GM12878 (cell line): ENCODE measurements around the gene FRMD8.

Source experiments
- BHLHE40 ChIP-seq, 2 experiments: fragments of 450-650 bp in 1 of 2; IDR thresholded peaks; 2 replicates each; pipeline ENCODE4 v1.6.1; 2011 to 2017; ENCODE audit warnings: low read depth in 2 of 2, borderline replicate concordance in 1 of 2, improper control_type of control experiment in 1 of 2, low read length in 1 of 2, mild to moderate bottlenecking in 1 of 2
- EP300 ChIP-seq, 2 experiments: fragments of 150-350 bp in 1 of 2; IDR thresholded peaks; 2 replicates each; pipeline ENCODE4 v1.6.1; 2011 to 2012; ENCODE audit warnings: low read depth in 2 of 2, low read length in 2 of 2, borderline replicate concordance in 1 of 2, improper control_type of control experiment in 1 of 2, inconsistent platforms in 1 of 2; ENCODE audit not compliant: control insufficient read depth in 1 of 2
- FOS ChIP-seq: IDR thresholded peaks from 3 replicates; pipeline ENCODE4 v1.6.1; 2011; ENCODE audit warnings: borderline replicate concordance; ENCODE audit not compliant: insufficient read length; ENCODE audit errors: extremely low read depth
- POLR2A ChIP-seq: IDR thresholded peaks from 2 replicates; pipeline ENCODE4 v1.6.1; 2011; ENCODE audit warnings: low read depth, mild to moderate bottlenecking, low read length
- SMC3 ChIP-seq: IDR thresholded peaks from 2 replicates; pipeline ENCODE4 v1.6.1; 2011; ENCODE audit warnings: low read length, improper control_type of control experiment, borderline replicate concordance
- TAF1 ChIP-seq: IDR thresholded peaks from 2 replicates; pipeline ENCODE4 v1.6.1; 2011; ENCODE audit warnings: mild to moderate bottlenecking, low read depth, low read length, borderline replicate concordance
- ZZZ3 ChIP-seq: IDR thresholded peaks from 2 replicates; pipeline ENCODE4 v1.6.1; 2011; ENCODE audit warnings: low read depth; ENCODE audit not compliant: control insufficient read depth, insufficient read length
- TF ChIP-seq, protein P1 (sequence below), 3 experiments: IDR thresholded peaks in 2 of 3; conservative IDR thresholded peaks in 1 of 3; 2 replicates each; pipeline ENCODE4 v1.5.1; 2011; ENCODE audit warnings: low read depth in 3 of 3, low read length in 3 of 3, mild to moderate bottlenecking in 3 of 3, control low read depth in 2 of 3, moderate library complexity in 2 of 3, inconsistent platforms in 1 of 3, mixed read lengths in 1 of 3; ENCODE audit not compliant: control insufficient read depth in 2 of 3, insufficient read depth in 1 of 3; ENCODE audit errors: extremely low read depth in 1 of 3

DNA sequence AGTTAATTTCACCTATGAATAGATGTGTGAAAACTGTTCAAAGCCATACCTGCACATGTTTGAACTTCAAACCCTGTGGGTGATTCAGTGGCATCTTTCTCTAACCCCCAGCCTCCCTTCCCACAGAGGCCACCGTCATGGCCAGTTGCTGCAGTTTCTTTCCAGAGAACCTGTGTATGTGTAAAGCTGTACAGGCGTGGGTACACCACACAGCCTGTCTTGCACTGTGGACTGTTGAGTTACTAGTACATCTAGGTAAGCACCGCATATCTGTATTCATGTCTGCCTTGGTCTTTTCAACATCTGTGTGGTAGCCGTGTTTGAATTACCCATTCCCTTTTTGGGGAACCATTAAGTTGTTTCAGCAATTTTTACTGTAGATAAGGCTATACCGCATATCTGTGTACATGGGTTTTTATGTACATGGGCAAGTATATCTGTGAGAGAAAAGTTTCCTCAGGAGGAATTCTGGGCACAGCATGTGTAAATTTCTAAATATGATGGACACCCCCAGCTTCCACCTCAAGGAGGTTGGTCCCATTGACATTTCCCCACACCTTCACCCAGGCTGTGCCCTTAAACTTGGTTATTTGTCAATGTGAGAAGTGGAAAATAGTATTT lies 50.1 kb downstream of the FRMD8 start:
- TF ChIP-seq, protein P1, sequence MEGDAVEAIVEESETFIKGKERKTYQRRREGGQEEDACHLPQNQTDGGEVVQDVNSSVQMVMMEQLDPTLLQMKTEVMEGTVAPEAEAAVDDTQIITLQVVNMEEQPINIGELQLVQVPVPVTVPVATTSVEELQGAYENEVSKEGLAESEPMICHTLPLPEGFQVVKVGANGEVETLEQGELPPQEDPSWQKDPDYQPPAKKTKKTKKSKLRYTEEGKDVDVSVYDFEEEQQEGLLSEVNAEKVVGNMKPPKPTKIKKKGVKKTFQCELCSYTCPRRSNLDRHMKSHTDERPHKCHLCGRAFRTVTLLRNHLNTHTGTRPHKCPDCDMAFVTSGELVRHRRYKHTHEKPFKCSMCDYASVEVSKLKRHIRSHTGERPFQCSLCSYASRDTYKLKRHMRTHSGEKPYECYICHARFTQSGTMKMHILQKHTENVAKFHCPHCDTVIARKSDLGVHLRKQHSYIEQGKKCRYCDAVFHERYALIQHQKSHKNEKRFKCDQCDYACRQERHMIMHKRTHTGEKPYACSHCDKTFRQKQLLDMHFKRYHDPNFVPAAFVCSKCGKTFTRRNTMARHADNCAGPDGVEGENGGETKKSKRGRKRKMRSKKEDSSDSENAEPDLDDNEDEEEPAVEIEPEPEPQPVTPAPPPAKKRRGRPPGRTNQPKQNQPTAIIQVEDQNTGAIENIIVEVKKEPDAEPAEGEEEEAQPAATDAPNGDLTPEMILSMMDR (IDR thresholded peaks at IDR 0.05 in 2 of 3, conservative IDR thresholded peaks at IDR 0.05 in 1 of 3; ENCODE audit: control insufficient read depth in 2 of 3, extremely low read depth in 1 of 3, insufficient read depth in 1 of 3, low read depth in 3 of 3, low read length in 3 of 3), result no peak
- TF ChIP-seq POLR2A (peak; percentile 62; the same call in 1 of the 2 replicates), SMC3 (no peak), BHLHE40 (IDR thresholded peaks at IDR 0.05; ENCODE audit: borderline replicate concordance in 1 of 2, low read depth in 2 of 2, low read length in 1 of 2) (peak in 1 of 2 experiments; percentile 43; a peak in 1 of 4 replicates), ZZZ3 (no peak), EP300 (IDR thresholded peaks at IDR 0.05; ENCODE audit: borderline replicate concordance in 1 of 2, control insufficient read depth in 1 of 2, low read depth in 2 of 2, low read length in 2 of 2) (no peak), FOS (no peak), TAF1 (no peak)
